Stimulated activated CD8-positive, alpha-beta memory T cell treated with anti-CD3 and anti-CD28 coated beads, Interleukin-4, amount 100 ng/mL, for 48 hours (primary cell): ENCODE results near the gene PYGO1.
"Not testable (repeated sequence)": the region's sequence is repeated elsewhere in the genome, so short reads cannot be mapped to it uniquely, and the experiment has no call there.

Experiments used
- DNase-seq: peaks from one replicate; pipeline ENCODE4 v3.0.0-alpha.2; 2020

The PYGO1 gene

DNA sequence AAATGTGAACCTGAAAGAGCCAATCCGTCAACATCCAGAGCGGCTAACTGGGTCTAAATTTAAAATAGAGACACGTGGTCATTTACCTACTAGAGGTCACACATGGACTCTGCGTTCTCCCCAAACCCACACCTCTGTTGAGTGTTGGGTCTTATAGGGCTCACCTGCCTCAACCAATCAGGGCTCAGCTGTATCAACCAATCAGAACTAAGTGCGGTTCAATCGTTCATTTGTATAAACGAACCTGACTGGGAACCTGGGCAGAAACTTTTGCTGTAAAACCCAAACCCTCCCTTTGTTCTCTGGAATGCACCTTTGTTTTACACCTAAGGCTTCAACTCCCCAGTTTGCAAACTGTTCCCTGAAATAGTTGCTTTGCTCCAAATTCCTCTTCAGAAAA, 89.0 kb downstream of the PYGO1 start:
- no peak for DNase-seq

DNA sequence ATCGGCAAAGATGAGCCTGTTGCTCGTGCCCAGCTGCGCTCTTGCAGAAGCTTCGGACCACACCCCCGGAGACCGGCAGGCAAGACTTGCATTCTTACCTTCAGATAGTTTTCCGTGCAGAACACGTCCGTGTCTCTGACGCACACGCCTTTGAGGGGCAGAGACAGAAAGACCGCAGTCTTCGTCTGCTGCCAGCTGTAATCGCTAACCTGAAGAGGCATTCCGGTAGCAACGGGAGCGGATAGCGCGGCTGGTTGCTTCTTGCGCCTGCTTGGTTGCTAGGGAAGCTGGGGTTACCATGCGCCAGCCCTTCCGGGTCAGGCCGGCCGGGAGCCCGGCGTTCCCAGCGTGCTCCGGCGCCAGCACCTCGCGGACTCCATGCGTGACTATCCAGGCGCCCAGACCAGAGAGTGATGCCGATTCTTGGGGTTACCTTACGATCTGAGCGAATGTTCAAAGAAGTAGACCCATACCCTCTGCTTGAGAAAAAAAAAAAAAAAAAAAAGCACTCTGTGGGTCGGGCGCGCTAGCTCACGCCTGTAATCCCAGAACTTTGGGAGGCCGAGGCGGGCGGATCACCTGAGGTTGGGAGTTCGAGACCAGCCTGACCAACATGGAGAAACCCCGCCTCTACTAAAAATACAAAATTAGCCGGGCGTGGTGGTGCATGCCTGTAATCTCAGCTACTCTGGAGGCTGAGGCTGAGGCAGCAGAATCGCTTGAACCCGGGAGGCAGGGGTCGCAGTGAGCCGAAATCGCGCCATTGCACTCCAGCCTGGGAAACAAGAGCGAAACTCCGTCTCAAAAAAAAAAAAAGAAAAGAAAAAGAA, 89.8 kb downstream of the PYGO1 start:
- DNase-seq, result peak; percentile 83

DNA sequence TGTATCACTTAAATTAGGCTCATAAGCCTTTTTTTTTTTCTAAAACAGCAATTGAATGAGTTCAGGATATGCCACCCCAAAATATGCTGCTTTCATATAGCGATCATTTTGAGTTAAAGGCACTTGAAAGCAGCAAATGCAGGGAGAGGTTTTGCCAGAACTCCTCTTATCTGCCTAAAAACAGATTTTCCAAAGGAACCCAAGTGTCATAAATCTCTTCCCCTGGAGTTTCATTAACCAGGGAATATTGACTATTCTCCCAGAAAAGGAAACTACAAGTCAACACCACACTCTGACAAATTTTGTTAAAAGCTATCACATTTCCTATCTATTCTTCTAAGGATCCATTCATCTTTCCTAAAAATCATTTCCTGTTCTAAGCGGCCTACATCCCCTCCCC, 91.4 kb downstream of the PYGO1 start:
- DNase-seq, result no peak

DNA sequence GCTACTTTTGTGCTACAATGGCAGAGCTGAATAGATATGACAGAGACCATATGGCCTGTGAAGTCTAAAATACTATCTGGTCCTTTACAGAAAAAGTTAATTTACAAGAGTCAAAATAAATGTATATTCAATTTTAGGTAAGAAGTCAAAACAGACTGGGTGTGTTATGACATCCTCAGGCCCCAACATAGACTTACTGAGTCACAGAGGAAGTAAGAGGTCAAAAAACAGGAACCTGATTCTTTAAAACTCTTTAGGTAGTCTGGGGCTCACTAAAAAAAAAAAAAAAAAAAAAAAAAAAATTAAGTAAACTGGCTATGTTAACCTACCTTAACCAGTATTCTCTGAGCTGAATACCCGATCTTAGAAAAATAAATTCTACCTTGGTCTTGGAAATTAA, 93.2 kb downstream of the PYGO1 start:
- DNase-seq, result no peak

DNA sequence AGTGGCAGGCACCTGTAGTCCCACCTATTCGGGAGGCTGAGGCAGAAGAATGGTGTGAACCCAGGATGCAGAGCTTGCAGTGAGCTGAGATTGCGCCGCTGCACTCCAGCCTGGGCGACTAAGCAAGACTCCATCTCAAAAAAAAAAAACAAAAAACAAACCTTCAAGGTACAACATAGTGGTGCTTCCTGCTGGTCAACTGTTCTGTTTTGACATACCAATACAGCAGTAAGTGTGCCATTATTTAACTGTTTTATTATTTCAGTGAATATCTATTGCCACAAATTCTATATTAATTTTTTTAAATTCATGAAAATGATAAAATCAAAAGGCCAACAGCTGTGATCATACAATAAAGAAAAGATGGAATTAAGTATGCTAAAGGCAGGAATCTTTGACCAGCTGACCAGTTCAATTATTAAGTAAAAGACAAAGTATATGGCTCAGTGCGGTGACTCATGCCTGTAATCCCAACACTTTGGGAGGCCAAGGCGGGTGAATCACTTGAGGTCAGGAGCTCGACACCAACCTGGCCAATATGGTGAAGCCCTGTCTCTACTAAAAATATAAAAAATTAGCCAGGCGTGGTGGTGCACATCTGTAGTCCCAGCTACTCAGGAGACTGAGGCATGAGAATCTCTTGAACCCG, 99.1 kb downstream of the PYGO1 start:
- DNase-seq, result not testable (repeated sequence)
